Chondrocyte (in vitro differentiated cells): ENCODE results near the gene FFAR1. TPM values are rescaled to one million over a fixed set of nuclear protein-coding genes. Genes with fewer than 3 reads are reported as not detected.

Source experiments
- DNase-seq: peaks from one replicate; pipeline ENCODE4 v3.0.0; 2021; ENCODE audit warnings: mixed read lengths, low spot score
- H3K27ac Mint-ChIP-seq: one replicate; pipeline ENCODE4 v1.8.0; 2021; ENCODE audit warnings: mild to moderate bottlenecking, moderate library complexity, mixed read lengths; ENCODE audit not compliant: unreplicated experiment
- H3K27me3 Mint-ChIP-seq: 2 replicates; pipeline ENCODE4 v1.8.0; 2021; ENCODE audit warnings: low read depth, mixed read lengths
- H3K36me3 Mint-ChIP-seq: 2 replicates; pipeline ENCODE4 v1.8.0; 2021; ENCODE audit warnings: low read depth, mixed read lengths
- H3K4me1 Mint-ChIP-seq: 2 replicates; pipeline ENCODE4 v1.8.0; 2021; ENCODE audit warnings: low read depth, mild to moderate bottlenecking, mixed read lengths
- H3K4me3 Mint-ChIP-seq: one replicate; pipeline ENCODE4 v1.8.0; 2021; ENCODE audit warnings: mild to moderate bottlenecking, moderate library complexity, mixed read lengths; ENCODE audit not compliant: unreplicated experiment
- H3K9me3 Mint-ChIP-seq: 2 replicates; pipeline ENCODE4 v1.8.0; 2021; ENCODE audit warnings: low read depth, mixed read lengths
- CTCF ChIP-seq: fragments of 200-600 bp; sonication (generic); IDR thresholded peaks from 2 replicates; pipeline ENCODE4 v1.5.0; 2021; ENCODE audit warnings: antibody characterized with exemption, mild to moderate bottlenecking, moderate library complexity
- total RNA-seq: library from RNA; stranded (reverse); gene quantifications from 3 replicates; pipeline ENCODE4 v1.2.1, GENCODE V29; 2021

The FFAR1 gene
- total RNA-seq, 1 donor from 2014 or later, result not detected

GRCh38 chr19:35301961-35302360, 45.7 kb upstream of the FFAR1 start:
- peaks cover 6% of the 10 kb centered on the region for H3K27me3 Mint-ChIP-seq
- H3K4me1 Mint-ChIP-seq, result no peaks in the 10 kb centered on the region
- DNase-seq, result no peak
- no peak overlapping the region for H3K4me3 Mint-ChIP-seq
- H3K27ac Mint-ChIP-seq, result no peak overlapping the region
- H3K36me3 Mint-ChIP-seq, result no peaks in the 10 kb centered on the region
- no peaks in the 10 kb centered on the region for H3K9me3 Mint-ChIP-seq
- no peak for TF ChIP-seq CTCF

GRCh38 chr19:35302446-35302845, 45.3 kb upstream of the FFAR1 start:
- Mint-ChIP-seq H3K4me3 (no peak overlapping the region), H3K4me1 (no peaks in the 10 kb centered on the region), H3K27me3 (peaks cover 6% of the 10 kb centered on the region), H3K9me3 (no peaks in the 10 kb centered on the region), H3K36me3 (no peaks in the 10 kb centered on the region), H3K27ac (no peak overlapping the region)
- DNase-seq, result no peak
- TF ChIP-seq CTCF, result no peak

- H3K36me3 Mint-ChIP-seq, result no peaks in the 10 kb centered on the region
- DNase-seq, result no peak
- no peak overlapping the region for H3K27ac Mint-ChIP-seq
- peaks cover 6% of the 10 kb centered on the region for H3K27me3 Mint-ChIP-seq
- no peaks in the 10 kb centered on the region for H3K4me1 Mint-ChIP-seq
- no peak overlapping the region for H3K4me3 Mint-ChIP-seq
- no peak for TF ChIP-seq CTCF
- no peaks in the 10 kb centered on the region for H3K9me3 Mint-ChIP-seq
These were observed 44.3 kb upstream of the FFAR1 start for GRCh38 chr19:35303357-35303915.

GRCh38 chr19:35304036-35304435, 43.7 kb upstream of the FFAR1 start:
- no peak for TF ChIP-seq CTCF
- Mint-ChIP-seq H3K9me3 (no peaks in the 10 kb centered on the region), H3K36me3 (no peaks in the 10 kb centered on the region), H3K27me3 (peaks cover 6% of the 10 kb centered on the region), H3K4me3 (no peak overlapping the region), H3K4me1 (no peaks in the 10 kb centered on the region), H3K27ac (no peak overlapping the region)
- no peak for DNase-seq

- H3K4me3 Mint-ChIP-seq, result no peak overlapping the region
- no peaks in the 10 kb centered on the region for H3K9me3 Mint-ChIP-seq
- H3K27me3 Mint-ChIP-seq, result peaks cover 6% of the 10 kb centered on the region
- H3K27ac Mint-ChIP-seq, result no peak overlapping the region
- DNase-seq, result no peak
- TF ChIP-seq CTCF, result no peak
- H3K36me3 Mint-ChIP-seq, result no peaks in the 10 kb centered on the region
- no peaks in the 10 kb centered on the region for H3K4me1 Mint-ChIP-seq
These were observed 42.5 kb upstream of the FFAR1 start for GRCh38 chr19:35305181-35305580.
